Activated T-helper 9 cell treated with anti-CD3 and anti-CD28 coated beads, Interleukin-2, amount 50 U/mL, for 16 hours (primary cell): ENCODE measurements around the gene MTRF1.

Experiments used
- DNase-seq: peaks from one replicate; pipeline ENCODE4 v3.0.0-alpha.2; 2020; ENCODE audit warnings: low read depth

Gene MTRF1

DNA sequence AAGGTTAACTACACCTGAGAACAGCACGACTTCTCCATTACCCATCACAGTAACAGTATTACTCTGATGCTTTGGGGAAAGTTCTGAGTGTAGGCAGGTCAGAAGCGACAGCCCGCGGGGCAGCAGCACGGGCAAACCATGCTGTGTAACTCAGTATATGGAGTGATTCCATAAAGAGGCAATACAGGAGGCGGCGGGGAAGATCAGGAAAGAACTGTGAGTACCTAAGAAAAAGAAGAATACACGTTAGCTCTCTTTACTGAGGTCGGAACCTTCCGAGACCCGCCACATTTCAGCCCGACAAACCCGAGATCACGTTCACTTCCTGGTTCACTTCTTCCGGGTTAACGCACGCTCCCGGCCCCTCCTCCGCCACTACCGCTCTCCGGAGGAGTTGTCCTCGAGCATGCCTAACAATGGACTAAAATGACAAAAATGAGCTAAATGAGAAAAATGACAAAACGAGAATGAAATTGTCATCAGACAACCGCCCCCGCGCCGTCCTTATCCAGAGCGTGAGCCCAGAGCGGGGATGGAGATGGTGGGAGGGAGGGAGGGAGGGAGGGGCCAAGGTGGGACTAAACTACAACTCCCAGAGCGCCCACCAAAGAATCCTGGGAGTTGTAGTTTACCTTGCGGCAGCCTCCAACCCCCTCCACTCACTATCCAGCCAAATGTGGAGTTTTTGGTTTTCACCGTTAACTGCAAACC is at the start of gene MTRF1:
Gene MTRF1, minus strand, starts transcription at position 316 of the 711 bp plus-strand sequence. CDS start 2,669 bp downstream, outside the sequence.
- DNase-seq: peak; percentile 62

GRCh38 chr13:41313117-41313516 is 49.7 kb upstream of the MTRF1 start:
- DNase-seq: no peak

- DNase-seq: no peak
Measured at GRCh38 chr13:41312176-41312500, 48.8 kb upstream of the MTRF1 start.

DNA sequence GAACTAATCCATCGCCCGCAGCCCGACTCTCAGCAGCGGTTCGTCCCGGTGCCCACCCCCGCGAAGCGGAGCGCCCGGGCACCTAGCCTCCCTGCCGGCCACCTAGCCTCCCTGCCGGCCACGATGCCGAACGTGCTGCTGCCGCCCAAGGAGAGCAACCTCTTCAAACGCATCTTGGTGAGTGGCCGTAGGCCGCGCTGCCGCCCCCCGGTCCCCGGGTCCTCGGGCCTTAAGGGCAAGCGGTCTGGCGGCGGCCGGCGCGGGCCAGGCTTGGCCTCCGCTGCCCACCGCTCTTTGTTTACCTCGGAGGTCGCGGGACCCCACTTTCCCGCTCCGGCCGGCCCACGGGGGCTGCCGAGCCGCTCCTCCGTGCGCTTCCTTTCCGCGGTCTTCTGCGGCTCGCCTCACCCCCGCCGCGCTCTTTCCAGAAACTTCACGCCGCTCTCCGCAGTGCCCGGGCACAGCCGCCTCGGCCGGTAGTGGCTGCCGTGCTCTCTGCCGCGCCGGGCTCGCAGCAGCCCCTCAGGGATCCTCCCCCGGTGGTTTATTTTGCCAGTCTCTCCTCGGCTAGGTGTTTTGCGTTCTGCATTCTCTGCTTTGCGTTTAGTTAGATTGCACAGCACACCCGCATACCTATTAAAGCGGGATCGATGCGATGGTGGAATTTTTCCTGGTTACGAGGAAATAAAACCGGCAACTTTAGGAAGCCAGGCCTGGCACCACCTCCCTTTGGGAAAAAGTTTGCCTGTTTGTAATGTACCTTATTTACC is 48.2 kb upstream of the MTRF1 start:
- peak; percentile 41 for DNase-seq

DNA sequence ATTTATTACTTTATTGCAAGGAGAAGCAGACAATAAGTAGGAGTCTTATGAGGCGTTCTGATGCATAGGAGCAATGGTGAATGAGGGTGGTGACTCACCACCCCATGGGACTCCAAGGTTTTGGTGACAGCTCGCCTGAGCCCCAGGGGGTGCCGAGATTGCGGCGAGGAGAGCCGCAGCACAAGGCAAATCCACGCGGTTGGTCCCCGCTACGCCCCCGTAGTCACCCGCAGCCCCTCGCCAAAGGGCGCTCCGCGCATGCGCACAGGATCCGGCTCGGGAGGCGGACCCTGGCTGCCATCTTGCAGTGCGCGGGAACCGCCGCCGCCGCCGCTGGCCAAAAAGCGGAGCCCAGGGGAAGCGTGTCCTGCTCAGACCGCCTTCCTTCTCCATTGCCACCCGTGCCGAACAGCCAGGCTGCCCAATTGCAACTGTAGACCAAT is 47.6 kb upstream of the MTRF1 start, which contains the start of gene NAA16:
Gene NAA16, plus strand, starts transcription at position 305 of the 443 bp plus-strand sequence. CDS start 262 bp downstream, outside the sequence.
- peak; percentile 95 for DNase-seq

DNA sequence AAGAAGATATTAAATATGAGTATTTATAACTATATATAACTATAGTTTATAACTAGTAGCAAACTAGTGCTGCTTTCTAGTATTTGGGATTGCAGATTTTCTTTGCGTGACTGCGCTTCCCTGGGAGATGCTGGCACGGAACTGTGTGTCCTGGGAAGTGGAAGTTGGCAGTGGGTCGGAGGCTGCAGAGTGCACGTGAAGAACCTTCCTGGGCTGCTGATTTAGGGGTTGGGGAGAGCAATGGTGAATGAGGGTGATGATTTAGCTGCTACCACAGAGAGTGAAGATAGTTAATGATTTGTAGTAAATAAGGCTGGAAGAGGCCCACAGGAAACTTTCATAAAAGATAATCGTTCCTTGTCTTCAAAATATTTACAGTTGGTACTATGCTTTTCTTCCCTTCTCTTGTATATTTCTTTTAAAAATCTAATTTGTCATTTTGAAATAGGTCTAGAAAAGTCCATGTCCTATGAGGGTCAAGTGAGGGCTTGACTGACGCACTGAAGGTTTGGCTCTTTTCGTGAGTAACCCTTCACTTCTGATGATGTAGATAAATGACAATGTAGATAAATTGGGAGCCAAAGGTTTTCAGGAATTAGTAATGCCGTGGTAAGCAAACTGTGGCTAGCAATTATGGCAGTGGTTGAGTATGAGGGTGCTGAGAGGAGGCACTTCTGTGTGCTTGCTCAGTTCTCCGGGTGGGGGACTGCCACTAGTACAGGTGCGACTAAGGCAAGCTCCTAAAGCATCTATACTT is 44.7 kb upstream of the MTRF1 start:
- DNase-seq: no peak

- no peak for DNase-seq
Measured at GRCh38 chr13:41306271-41307145, 43.1 kb upstream of the MTRF1 start.

GRCh38 chr13:41304551-41304950 is 41.2 kb upstream of the MTRF1 start:
- no peak for DNase-seq

GRCh38 chr13:41302743-41303142 is 39.4 kb upstream of the MTRF1 start:
- no peak for DNase-seq

- no peak for DNase-seq
Measured at GRCh38 chr13:41299316-41300094, 36.1 kb upstream of the MTRF1 start.

GRCh38 chr13:41296879-41297646 is 33.7 kb upstream of the MTRF1 start:
- no peak for DNase-seq

- no peak for DNase-seq
Measured at GRCh38 chr13:41295973-41296372, 32.6 kb upstream of the MTRF1 start.

GRCh38 chr13:41294914-41295313 is 31.5 kb upstream of the MTRF1 start:
- DNase-seq: no peak

DNA sequence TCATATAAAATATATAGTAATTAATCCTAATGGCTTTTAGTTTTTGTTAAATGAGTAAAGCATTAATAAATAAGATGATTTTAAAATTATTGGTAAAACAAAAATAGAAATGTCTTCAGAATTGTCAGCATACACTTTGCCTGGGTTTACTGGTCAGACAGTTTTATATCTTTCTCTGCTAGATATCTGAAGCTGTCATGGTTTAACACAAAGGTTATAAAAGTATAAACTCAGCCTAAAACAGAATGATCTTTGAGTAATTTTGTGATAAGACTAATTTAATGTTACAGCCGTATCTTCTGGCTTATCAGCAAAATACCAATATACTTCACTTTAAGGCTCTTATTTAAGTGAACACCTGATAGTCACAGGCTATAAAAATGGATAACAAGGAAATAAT is 29.9 kb upstream of the MTRF1 start:
- DNase-seq: no peak

DNA sequence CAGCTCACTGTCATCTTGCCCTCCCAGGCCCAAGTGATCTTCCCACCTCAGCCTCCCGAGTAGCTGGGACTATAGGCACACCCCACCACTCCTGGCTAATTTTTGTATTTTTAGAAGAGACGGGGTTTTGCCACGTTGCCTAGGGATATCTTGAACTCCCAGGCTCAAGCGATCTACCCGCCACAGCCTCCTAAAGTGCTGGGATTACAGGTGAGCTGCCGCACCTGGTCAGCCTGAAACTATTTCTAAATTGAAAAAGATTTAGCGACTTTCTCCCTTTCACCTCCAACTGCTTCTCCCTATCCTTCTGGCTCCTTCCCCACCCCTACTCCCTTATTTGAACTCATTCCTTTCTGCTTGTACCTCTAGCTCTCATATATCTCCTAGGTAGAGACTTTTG is 27.9 kb upstream of the MTRF1 start:
- DNase-seq: no peak

GRCh38 chr13:41289463-41289881 is 26.1 kb upstream of the MTRF1 start:
- no peak for DNase-seq

DNA sequence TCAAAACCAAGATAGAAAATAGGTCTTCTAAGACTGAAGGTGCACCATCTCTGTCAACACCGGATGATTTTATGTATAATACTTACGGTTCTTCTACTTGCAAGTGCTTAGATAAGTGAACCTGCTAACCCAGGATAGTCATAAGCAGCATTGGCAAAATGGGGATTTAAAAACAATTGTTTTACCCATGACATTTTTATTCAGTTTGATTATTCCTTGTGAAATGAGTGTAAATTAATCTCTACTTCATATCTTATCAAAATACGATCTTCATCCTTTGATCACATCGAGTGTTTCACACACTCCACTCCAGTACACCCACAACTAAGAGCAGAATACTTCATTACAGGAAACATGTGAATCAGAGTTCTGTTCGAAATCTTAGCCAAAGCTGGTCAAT is 23.0 kb upstream of the MTRF1 start:
- DNase-seq: no peak

- DNase-seq: no peak
Measured at GRCh38 chr13:41284512-41285288, 21.3 kb upstream of the MTRF1 start.

- no peak for DNase-seq
Measured at GRCh38 chr13:41282129-41282571, 18.8 kb upstream of the MTRF1 start.
